GM19395 (cell line): ENCODE data around the gene RFPL3.

Source experiments
- ATAC-seq: cut with Tn5 transposase; IDR thresholded peaks from one replicate; pipeline ENCODE4 v1.9.1; 2021; ENCODE audit warnings: mild to moderate bottlenecking, moderate library complexity; ENCODE audit not compliant: unreplicated experiment

The RFPL3 gene

GRCh38 chr22:32410459-32410858 is 52.8 kb downstream of the RFPL3 start:
- no peak for ATAC-seq
